ENCODE data around the gene ART1.
"Not testable (repeated sequence)": the region's sequence is repeated elsewhere in the genome, so short reads cannot be mapped to it uniquely, and the experiment has no call there.

The ART1 gene, protein sequence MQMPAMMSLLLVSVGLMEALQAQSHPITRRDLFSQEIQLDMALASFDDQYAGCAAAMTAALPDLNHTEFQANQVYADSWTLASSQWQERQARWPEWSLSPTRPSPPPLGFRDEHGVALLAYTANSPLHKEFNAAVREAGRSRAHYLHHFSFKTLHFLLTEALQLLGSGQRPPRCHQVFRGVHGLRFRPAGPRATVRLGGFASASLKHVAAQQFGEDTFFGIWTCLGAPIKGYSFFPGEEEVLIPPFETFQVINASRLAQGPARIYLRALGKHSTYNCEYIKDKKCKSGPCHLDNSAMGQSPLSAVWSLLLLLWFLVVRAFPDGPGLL

GRCh38 chr11:3644817-3645235 is at the start of gene ART1:
TSS of gene ART1 (plus strand) at chr11:3645128. CDS start at chr11:3659214, 14,086 bp downstream.
- DNase-seq (ENCODE audit: low read depth): no peak
- H3K4me3 ChIP-seq (ENCODE audit: low read depth, low read length): no peak within 1 kb of the TSS

GRCh38 chr11:3597743-3598142 is 47.2 kb upstream of the ART1 start:
- not testable (repeated sequence) for DNase-seq (ENCODE audit: low read depth); H3K4me3 ChIP-seq (ENCODE audit: low read depth, low read length)

- DNase-seq (ENCODE audit: low read depth); H3K4me3 ChIP-seq (ENCODE audit: low read depth, low read length): not testable (repeated sequence)
Observed at GRCh38 chr11:3600201-3600600, 44.7 kb upstream of the ART1 start.

DNA sequence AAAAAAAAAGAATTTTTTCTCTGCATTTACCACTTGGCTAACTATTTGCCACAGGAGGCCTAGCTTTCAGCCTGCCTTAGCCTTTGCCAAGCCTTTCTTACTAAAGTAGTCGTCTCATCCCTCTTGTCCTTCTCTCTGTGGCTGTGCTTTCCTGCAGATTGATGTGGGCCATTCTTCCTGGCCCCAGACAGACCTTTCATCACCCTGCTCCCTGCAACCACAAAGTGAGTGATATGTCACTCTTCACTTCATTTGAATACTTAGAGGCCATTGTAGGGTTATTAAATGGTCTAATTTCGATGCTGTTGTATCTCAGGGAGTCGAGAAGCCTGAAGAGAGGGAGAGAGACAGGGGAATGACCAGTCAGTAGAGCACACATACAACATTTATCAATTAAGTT is 40.8 kb upstream of the ART1 start:
- H3K4me3 ChIP-seq (ENCODE audit: low read depth, low read length): no peak overlapping the region
- no peak for DNase-seq (ENCODE audit: low read depth)

- DNase-seq (ENCODE audit: low read depth): no peak
- H3K4me3 ChIP-seq (ENCODE audit: low read depth, low read length): no peak overlapping the region
Observed at GRCh38 chr11:3605283-3605662, 39.7 kb upstream of the ART1 start.

DNA sequence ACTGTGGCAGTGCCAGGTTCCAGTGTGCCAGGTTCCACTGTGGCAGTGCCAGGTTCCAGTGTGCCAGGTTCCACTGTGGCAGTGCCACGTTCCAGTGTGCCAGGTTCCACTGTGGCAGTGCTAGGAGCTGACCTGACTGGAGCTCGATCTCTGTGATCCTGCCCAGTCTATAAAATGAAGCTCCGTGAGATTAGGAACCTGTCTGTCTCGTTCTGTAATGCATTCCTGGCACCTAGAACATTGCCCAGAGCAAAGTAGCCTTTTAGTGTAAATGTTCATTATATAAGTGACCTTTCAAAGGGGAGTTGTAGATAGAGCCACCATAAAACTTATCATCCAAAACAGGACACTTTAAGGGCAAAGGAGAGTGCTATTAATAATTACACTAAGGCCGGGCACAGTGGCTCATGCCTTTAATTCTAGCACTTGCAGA is 39.1 kb upstream of the ART1 start:
- H3K4me3 ChIP-seq (ENCODE audit: low read depth, low read length): no peak overlapping the region

GRCh38 chr11:3609416-3610265 is 35.3 kb upstream of the ART1 start:
- DNase-seq (ENCODE audit: low read depth): peak; percentile 2
- H3K4me3 ChIP-seq (ENCODE audit: low read depth, low read length): no peak overlapping the region

More for the DNA sequence above, 39.1 kb upstream of the ART1 start:
- no peak for DNase-seq (ENCODE audit: low read depth)

GRCh38 chr11:3610846-3611245 is 34.1 kb upstream of the ART1 start:
- H3K4me3 ChIP-seq (ENCODE audit: low read depth, low read length): no peak overlapping the region
- no peak for DNase-seq (ENCODE audit: low read depth)

DNA sequence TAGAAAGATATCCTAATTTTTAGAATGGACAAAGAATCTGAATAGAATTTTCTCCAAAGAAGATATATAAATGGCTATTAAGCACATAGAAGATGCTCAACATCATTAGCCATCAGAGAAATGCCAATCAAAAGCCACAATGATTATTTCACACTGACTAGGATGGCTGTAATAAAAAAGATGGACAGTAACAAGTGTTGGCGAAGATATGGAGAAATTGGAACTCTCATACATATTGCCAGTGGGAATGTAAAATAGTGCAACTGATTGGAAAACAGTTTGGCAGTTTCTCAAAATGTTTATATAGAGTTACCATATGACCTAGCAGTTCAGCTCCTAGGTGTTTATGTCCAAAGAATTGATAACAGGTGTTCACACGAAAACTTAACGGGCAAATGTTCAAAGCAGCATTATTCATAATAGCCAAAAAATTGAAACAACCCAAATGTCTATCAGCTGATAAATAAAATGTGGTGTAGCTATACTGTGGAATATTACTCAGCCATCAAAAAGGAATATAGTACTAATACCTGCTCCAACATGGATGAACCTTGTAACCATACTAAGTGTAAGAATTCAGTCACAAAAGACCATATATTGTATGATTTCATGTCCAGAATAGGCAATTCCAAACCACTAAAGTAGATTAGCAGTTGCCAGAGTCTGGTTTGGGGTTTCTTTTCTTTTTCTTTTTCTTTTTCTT is 32.8 kb upstream of the ART1 start:
- H3K4me3 ChIP-seq (ENCODE audit: low read depth, low read length): no peak overlapping the region
- no peak for DNase-seq (ENCODE audit: low read depth)

- no peak for DNase-seq (ENCODE audit: low read depth)
- no peak overlapping the region for H3K4me3 ChIP-seq (ENCODE audit: low read depth, low read length)
Observed at GRCh38 chr11:3613998-3614741, 30.8 kb upstream of the ART1 start.

DNA sequence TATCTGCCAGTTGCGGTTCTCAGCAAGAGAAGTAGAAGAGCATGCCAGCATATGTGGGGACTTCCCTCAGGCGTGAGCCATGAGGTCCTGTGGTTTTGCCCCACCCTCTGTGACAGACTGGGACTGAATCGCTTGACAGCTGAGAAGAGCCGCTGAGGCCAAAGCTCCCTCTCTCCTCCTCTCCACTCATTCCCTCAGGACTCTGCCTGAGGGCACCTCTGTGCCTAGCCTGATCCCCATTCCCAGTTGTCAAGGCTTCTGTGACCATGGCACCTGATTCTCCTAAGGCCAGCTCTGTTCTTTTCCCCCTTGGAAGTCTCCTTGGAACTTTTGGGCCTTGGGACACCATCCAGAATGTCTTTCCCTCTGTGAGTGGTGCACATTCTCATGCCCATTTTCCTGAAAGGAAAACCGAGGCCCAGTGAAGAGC is 30.2 kb upstream of the ART1 start:
- no peak for DNase-seq (ENCODE audit: low read depth)
- H3K4me3 ChIP-seq (ENCODE audit: low read depth, low read length): no peak overlapping the region

DNA sequence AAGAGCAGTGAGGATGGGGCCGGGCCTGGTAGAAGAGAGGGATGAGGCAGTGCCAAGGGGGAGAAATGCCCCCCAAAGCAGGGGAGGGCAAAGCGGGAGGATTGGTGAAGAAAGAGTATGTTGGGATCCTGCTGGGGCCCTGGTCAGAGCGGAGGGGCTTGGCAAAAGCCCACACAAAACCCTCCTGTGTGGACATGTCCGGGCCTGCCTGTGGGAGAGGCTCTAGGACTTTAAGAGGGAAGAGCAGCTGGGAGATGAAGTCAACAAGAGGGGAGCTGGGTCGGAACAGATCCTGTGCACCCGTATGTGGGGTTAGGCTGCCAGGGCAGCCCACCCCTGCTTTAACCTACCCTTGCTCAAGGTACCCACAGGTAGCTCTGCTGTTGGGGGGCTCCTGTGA is 28.9 kb upstream of the ART1 start:
- no peak for DNase-seq (ENCODE audit: low read depth)
- no peak overlapping the region for H3K4me3 ChIP-seq (ENCODE audit: low read depth, low read length)

- H3K4me3 ChIP-seq (ENCODE audit: low read depth, low read length): no peak overlapping the region
- peak; percentile 1 for DNase-seq (ENCODE audit: low read depth)
Observed at GRCh38 chr11:3616721-3617460, 28.0 kb upstream of the ART1 start.

DNA sequence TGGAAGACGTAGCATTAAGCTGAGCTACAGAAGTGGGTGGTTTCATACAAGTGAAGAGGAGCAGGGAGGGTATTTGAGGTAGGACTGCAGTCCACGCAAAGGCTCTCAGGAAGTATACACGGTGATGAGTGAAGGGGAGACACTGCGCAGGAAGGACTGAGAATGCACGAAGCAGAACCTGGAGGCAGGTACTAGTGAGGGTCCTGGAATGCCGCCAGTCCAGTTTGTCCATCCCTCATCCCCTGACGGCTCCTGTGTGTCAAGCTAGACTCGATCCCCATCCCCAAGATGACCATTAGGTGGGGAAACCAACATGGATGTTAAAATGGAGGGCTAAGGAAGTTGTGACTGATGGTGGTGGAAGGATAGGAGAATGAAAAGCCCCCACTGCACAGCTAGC is 26.9 kb upstream of the ART1 start:
- H3K4me3 ChIP-seq (ENCODE audit: low read depth, low read length): no peak overlapping the region
- no peak for DNase-seq (ENCODE audit: low read depth)

DNA sequence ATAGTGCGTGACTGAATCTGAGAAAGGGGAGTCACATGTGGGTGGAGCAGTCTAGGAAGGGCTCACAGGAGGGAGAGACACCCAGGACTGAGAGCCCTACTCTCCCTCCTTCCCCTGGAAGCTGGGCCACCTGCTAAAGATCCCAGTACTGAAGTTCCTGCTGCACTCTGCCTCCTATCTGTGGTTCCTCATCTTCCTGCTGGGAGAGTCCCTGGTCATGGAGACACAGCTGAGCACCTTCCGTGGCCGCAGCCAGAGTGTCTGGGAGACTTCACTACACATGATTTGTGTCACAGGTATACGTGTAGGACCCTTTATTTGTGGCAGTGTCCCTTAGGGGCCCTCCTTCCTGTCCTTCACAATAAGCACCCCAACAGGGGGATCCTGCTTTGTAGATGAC is 22.4 kb upstream of the ART1 start:
- DNase-seq (ENCODE audit: low read depth): no peak
- no peak overlapping the region for H3K4me3 ChIP-seq (ENCODE audit: low read depth, low read length)

- no peak for DNase-seq (ENCODE audit: low read depth)
- H3K4me3 ChIP-seq (ENCODE audit: low read depth, low read length): no peak overlapping the region
Observed at GRCh38 chr11:3623121-3623520, 21.8 kb upstream of the ART1 start.

GRCh38 chr11:3623767-3624458 is 21.0 kb upstream of the ART1 start:
- DNase-seq (ENCODE audit: low read depth): no peak
- H3K4me3 ChIP-seq (ENCODE audit: low read depth, low read length): no peak overlapping the region

DNA sequence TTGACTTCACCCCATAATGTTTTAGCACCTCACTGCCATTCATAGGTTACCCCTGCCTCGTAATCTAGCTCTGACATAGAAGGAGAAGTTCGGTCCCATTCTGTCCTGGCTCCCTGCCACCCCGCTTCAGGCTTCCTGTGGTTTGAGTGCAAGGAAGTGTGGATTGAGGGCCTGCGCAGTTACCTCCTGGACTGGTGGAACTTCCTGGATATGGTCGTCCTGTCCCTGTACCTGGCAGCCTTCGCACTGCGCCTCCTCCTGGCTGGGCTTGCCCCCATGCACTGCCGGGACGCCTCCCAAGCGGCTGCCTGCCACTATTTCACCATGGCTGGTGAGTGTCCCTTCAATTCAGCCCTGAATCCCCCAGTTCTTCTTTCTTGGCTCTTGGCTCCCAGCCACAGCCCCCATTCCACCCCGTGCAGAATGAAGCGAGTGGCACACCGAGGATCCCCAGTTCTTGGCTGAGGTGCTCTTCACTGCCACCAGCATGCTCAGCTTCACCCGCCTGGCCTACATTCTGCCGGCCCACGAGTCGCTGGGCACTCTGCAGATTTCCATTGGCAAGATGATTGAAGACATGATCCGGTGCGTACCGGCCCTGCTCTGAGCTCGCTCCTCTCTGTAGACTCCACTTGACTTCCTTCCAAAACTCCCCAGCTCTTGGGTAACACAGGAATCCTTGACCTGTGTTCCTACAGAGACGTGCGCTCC is 18.5 kb upstream of the ART1 start:
- no peak overlapping the region for H3K4me3 ChIP-seq (ENCODE audit: low read depth, low read length)
- no peak for DNase-seq (ENCODE audit: low read depth)
